Iris pigment epithelial cell (primary cell): ENCODE data around the gene CBLN3.

Source experiments
- DNase-seq: peaks from one replicate; pipeline ENCODE4 v3.0.0-alpha.2; 2011; ENCODE audit warnings: low read depth

CBLN3 gene

DNA sequence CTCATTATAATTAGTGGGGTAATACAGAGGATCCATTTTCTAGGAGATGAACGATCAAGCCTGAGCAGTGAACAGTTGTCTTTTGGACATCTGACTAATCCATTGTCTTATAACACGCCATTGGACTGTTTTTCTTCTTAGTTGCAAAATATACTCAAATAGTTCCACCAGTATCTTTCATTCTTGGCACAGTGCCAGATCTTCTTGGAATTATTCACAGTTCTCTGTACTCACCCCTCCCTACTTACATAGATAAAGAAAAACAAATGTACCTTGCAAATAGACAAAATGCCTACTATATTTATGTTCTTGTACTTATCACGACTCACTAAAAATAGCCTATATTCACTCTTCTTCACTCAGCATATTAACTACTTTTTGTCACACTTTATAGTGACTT lies 3.8 kb downstream of the CBLN3 start:
- DNase-seq = peak; percentile 92

DNA sequence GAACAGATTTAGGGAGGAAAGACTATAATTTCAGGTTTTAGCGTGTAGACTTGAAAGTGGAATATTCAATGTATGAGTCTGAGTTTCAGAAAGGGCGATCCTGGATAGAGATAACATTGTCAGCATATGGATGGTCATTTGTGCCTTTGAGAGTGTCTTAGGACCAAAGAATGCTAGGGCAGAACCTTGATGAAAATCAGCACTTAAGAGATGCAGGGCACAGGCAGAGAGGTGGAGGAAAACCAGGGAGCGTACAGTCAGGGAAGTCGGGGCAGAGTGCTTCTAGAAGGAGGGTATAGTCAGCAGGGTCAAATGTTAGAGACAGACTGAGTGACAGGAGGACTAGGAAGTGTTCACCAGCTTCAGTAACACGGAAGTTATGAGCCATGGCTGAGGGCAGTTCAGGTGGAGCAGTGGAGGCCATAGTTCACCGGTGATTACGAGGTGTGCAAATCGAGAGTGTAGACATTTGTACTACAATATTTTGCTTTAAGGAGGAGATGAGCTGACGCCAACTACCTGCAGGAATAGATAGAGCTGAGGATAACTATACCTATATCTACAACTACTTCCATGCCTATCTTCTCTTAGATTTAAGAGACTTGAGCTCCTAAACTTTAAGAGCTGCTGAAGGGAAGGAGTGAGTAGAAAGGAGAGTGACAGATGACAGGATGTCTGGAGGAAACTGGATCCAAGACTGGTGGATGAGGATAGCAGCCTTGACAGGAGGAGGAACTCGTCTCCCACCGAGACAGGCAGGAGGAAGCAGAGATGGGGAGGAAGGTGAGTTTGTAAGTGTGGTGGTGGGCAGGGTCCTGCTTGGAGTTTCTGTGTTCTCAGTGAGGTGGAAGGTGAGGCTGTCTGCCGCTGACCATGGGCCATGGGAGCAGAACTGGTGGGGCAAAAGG lies 6.5 kb downstream of the CBLN3 start:
- no peak for DNase-seq

DNA sequence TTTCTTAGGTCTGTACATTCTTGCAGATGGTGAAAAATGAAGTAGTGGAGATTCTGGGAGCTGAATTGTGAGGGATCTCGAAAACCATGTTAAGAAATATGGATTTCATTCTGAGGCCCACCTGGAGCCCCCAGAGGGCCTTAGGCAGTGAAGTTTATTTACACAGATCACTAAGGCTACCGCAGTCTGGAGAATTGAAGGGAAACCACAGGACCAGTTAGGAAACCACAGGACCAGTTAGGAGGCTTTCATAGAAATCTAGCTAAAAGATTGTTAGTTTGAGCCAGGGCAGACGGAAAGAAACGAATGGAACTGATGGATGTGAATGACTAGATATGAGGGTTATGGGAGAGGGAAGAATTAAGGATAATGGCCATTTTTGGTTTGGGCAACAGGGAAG lies 7.2 kb downstream of the CBLN3 start:
- no peak for DNase-seq

DNA sequence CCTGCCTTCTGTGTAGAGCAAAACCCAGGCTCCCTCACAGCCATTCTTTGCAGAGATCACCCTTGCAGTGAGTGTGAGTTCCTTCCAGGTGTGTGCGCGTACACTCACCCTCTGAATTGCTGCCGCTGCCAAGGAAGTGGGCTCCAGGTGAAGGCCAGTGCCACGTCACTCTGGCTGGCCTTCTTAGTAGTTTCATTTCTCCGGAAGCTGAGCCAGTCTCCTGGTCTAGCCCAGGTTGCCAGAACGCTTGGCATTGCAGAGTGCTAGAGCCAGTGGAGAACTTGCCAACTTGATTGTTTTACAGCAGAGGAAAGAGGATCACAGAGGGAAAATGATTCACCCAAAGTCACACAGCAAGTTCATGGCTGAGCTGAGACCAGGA lies 11.0 kb downstream of the CBLN3 start:
- DNase-seq = no peak

DNA sequence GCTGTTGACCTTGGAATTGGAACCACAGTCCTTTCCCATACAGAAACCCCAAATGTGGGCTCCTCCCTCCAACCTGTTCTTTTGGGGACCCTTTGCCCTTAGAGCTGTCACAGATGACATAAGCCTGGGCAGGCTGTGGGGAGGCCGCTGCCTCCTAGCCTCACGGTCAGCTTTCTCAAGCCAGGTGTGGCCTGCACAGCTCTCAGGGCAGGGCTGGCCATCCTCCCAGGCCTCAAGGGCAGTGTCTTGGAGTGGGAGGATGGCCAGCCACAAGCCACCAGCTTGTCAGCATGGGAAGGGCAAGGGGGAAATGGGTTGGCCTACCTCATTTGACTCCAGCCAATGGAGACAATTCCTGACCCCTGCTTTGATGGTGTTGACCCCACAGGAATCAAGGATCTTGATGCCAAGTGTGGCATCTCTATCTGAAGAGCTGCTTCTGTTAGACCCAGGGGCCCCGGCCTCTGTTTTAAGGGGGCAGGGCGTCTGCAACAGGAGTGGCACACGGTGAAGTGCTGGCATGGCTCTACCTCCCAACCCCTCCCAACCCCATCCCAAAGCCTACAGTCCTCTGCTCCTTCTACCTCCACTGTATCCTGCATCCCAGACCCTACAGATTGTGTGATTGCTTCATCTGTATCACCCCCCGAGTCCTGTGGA lies 11.5 kb downstream of the CBLN3 start:
- DNase-seq = no peak

DNA sequence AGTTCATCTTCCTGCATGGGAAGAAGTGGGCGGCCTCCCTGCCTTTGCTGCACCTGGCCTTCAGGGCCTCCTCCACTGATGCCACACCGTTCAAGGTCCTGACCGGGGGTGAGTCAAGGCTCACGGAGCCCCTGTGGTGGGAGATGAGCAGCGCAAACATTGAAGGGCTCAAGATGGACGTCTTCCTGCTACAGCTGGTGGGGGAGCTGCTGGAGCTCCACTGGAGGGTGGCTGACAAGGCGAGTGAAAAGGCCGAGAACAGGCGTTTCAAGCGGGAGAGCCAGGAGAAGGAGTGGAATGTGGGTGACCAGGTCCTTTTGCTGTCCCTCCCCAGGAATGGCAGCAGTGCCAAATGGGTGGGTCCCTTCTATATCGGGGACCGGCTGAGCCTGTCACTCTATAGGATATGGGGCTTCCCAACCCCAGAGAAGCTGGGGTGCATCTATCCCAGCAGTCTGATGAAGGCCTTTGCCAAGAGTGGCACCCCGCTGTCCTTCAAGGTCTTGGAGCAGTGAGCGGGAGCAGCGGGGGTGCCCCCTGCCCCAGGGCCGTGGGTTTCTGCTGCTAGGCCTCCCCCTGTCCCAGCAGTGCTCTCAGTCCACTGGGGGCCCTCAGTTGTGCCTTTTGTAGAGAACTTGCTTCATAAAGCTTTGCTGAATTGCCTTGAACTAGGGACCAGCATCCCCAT lies 12.4 kb downstream of the CBLN3 start:
- DNase-seq = no peak

DNA sequence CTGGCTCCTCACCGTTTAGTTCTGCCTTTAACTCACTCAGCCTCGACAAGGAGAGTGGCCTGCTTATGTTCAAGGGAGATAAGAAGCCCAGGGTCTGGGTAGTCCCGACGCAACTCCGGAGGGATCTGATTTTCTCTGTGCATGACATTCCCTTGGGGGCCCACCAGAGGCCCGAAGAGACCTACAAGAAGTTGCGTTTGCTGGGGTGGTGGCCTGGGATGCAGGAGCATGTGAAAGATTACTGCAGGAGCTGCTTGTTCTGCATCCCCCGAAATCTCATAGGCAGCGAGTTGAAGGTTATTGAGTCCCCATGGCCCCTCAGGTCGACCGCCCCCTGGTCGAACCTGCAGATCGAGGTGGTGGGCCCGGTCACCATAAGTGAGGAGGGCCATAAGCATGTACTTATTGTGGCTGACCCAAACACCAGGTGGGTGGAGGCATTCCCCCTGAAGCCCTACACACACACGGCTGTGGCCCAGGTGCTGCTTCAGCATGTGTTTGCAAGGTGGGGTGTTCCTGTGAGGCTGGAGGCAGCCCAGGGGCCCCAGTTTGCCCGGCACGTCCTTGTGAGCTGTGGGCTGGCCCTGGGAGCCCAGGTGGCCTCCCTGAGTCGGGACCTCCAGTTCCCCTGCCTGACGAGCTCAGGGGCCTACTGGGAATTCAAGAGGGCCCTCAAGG lies 13.1 kb downstream of the CBLN3 start:
- no peak for DNase-seq

DNA sequence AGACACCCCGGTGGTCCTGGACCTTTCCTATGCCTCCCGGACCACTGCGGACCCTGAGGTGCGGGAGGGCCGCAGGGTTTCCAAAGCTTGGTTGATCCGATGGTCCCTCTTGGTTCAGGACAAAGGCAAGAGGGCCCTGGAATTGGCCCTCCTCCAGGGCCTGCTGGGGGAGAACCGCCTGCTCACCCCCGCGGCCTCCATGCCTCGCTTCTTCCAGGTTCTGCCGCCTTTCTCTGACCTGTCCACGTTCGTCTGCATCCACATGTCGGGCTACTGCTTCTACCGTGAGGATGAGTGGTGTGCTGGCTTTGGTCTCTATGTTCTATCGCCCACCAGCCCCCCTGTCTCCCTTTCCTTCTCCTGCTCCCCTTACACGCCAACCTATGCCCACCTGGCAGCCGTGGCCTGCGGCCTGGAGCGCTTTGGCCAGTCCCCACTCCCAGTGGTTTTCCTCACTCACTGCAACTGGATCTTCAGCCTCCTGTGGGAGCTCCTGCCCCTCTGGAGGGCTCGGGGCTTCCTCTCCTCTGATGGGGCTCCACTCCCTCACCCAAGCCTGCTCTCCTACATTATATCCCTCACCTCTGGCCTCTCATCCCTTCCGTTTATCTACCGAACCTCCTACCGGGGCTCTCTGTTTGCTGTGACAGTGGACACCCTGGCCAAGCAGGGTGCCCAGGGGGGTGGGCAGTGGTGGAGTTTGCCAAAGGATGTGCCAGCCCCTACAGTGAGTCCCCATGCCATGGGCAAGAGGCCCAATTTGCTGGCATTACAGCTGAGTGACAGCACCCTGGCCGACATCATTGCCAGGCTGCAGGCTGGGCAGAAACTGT lies 13.8 kb downstream of the CBLN3 start:
- no peak for DNase-seq

DNA sequence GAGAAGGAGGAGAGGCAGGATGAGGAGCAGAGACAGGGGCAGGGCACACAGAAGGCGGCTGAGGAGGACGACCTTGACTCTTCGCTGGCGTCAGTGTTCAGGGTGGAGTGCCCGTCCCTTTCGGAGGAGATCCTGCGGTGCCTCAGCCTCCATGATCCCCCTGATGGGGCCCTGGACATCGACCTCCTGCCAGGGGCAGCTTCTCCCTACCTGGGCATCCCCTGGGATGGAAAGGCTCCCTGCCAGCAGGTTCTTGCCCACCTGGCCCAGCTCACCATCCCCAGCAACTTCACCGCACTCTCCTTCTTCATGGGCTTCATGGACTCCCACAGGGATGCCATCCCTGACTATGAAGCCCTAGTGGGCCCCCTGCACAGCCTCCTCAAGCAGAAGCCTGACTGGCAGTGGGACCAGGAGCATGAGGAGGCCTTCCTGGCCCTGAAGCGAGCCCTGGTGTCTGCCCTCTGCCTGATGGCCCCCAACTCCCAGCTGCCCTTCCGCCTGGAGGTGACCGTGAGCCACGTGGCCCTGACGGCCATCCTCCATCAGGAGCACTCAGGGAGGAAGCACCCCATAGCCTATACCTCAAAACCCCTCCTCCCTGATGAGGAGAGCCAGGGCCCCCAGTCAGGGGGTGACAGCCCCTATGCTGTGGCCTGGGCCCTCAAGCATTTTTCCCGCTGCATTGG lies 14.6 kb downstream of the CBLN3 start:
- no peak for DNase-seq

DNA sequence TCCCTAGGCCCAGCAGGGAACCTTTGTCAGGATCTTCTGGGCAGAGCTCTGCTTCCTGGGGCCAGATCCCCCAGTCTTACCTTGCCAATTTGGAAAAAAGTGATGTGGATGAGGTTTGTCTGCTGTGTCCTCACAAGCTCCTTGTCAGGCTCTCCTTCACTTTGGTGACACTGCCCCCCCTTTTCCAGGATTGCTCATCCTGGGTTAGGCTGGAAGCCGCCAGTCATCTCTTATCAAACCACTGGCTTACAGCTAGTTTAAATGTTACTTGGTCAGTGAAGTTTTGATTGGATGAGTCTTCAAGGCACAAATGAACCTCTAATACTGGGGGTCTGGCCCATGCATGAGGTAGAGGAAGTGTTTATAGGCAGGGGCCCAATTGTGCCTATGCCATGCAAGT lies 15.4 kb downstream of the CBLN3 start:
- no peak for DNase-seq

DNA sequence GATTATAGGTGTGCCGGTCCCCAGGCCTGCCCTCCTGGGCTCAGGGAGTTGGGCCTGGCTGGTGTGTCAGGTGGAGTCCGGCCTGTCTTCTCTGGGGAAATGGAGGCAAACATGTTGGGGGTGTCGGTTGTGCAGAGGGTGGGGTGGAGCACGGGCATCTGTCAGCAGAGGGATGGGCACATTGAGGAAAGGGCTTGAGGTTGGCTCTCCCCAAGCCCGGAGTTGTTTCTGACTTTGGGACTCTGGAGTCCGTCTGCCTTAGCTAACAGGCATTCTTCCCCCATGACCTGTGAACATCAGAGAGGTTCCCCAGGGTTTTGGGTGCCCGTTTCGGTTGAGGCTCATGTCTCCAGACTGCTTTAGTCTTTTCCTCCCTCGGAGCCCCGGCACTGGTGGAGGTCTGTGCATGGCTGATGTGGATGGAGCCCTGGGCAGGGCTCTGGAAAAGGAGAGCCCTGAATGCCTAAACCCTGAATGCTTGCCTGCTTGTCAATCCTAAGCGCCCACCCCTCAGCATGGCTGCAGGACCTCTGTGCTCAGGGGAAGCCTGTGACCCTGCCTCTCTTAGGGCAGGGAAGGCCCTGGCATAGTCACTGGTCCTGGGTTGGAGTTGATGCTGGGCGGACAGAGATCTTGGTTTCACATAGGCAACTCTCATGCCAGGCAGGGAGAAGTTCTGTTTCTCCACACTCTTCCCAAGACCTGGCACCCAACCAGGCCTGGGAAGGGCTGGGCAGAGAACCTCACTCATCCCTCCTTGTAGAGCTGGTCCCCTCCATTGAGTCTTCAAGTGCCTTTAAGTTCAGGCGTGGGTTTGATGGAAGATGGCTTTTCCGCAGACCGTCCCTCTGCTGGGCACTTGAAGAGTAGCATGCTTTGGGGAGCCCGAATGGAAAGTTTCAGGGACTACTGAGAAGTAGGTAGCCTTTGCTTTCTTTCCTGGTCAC lies 17.8 kb downstream of the CBLN3 start:
- peak; percentile 70 for DNase-seq

DNA sequence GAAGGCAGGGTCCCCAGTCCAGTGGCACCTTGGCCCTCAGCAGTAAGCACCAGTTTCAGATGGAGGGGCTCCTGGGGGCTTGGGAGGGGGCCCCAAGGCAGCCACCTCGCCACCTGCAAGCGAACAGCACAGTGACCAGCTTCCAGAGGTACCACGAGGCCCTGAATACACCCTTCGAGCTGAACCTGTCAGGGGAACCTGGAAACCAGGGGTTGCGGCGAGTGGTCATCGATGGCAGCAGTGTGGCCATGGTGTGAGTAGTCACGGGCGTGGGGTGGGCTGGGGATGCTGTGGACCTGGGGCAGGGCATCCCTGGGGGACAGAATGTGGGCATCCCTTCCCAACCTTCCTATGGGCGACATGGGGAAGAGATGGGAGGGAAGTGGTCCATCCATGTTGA lies 19.5 kb downstream of the CBLN3 start:
- no peak for DNase-seq

DNA sequence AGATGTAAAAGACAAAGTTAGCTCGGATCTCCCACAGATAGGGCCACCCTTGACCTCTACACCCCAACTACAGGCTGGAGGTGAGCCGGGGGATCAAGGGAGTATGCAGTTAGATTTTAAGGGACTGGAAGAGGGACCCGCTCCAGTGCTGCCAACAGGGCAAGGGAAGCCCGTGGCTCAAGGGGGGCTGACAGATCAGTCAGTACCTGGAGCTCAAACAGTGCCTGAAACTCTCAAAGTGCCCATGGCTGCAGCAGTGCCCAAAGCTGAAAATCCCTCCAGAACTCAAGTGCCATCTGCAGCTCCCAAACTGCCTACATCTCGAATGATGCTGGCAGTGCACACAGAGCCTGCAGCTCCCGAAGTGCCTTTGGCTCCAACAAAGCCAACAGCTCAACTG lies 20.3 kb downstream of the CBLN3 start:
- no peak for DNase-seq

DNA sequence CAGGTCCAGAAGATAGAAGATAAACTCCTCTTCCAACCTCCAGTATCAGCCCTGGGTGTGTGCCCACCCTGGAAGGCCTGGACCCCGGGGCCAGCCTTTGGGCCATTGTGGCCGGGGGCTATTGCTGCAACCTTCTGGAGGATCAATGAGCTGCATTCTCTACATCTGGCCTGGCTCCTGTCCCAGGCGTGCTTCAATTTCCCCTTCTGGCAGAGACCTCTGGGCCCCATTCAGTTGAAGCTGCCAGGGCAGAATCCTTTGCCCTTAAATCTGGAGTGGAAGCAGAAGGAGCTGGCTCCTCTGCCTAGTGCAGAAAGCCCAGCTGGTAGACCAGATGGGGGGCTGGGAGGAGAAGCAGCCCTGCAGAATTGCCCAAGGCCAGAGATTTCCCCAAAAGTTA lies 20.7 kb downstream of the CBLN3 start:
- no peak for DNase-seq

DNA sequence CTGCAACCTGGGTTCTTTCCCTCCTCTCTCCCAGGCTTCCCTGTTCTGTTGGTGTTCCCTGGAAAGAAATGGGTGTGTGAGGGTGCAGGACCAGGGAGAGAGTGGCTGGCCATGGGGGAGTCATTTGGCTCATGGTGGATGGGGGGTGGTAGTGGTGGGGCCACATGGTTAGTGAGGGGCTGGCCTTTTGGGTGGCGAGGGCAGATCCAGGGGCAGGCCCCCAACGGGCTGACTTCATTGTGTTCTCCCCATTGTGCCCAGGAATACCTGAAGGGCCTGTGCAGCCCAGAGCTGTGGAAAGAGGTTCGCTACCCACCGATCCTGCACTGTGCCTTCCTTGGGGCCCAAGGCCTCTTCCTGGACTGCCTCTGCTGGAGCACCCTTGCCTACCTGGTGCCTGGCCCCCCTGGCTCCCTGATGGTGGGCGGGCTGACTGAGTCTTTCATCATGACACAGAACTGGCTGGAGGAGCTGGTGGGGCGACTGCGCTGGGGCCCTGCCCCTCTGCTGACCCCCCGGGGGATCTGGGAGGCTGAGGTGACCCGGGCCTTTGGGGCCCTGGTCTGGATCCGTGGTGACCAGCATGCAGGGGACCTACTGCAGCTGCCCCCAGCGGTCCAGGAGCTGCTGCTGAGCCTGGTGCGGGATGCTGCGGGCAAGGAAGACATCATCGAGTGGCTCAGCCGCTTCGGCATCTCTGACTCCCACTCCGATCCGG lies 21.7 kb downstream of the CBLN3 start:
- no peak for DNase-seq

DNA sequence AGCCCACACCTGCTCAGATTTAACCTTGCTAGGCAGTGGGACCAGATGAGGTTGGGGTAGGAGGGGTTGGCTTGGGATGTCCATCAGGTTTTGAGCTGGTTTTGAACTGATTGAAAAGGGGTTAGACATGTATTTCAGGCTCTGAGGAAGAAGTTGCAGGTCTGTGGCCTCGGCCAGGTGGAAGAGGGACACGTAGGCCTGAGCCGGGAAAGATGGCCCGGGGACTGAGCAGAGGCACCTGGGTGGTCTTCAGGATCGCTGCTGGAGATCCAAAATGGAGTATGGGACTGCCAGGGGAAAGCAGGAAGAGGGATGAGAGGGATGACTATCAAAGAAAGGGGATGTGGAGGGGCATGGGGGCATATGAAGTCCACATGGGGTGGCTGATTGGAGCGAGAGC lies 23.1 kb downstream of the CBLN3 start:
- no peak for DNase-seq

DNA sequence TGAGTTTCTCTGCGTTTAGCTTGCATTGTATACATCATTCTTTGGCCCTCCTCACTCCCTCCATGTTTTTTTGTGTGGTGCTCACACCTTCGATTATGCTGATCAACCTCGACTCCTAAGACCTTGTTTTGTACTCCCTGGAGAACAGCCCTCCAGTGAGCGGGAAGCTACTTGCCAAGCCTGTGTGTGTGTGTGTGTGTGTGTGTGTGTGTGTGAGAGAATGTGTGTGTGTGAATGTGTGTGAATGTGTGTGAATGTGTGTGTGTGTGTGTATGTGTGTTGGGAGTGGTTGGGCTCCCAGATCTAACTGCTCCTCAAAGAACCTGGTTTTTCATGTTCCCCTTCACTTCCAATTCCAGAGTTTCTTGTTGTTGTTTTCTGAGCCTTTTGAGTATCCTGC lies 24.7 kb downstream of the CBLN3 start:
- DNase-seq = no peak

DNA sequence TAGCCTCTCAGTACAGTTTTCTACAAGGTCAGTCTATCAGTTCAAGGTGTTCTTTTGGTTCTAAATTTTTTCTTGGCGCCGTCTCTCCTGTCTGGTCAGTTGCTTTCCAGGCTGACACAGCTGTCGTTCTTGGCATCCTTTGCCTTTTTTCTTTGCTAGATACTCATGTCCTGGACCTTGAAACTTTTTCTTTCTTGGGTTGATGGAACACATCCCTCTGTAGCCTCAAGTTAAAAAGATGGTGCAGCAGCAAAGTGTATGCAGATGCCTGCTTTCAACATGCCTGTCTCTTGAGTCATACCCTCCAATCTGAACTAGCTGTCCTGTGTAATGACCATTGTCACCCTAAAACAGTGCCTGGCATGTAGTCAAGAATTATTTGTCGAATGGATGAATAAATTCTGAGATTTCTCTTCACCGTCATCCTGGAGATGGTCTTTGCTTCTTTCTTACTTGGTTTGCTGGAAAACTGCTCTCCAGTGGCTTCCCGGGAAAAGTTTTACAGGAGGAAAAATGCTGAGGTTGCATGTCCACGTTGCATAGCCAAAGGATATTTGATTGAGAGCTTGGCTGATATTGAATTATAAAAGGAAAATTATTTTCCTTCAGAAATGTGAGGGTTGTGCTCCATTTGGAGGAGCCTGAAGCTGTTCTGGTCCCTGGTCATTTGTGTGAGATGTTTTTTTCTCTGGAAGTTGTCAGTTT lies 26.0 kb downstream of the CBLN3 start:
- DNase-seq = peak; percentile 18
